ENCODE measurements around the gene SMARCC1. TPM values are rescaled to one million over a fixed set of nuclear protein-coding genes. Genes with fewer than 3 reads are reported as not detected.

SMARCC1 gene
- total and polyA plus RNA-seq, 2 of the 4 experiments (the other 2 are of a cell fraction): 18.6 to 39.6 TPM

GRCh38 chr3:47641739-47642138 is 140.0 kb downstream of the SMARCC1 start:
- Histone ChIP-seq H3K23ac (ENCODE audit: low read depth, low read length) (no peak overlapping the region), H4K20me1 (ENCODE audit: insufficient read depth, low read length) (no peaks in the 10 kb centered on the region; the same call in 1 of the 2 replicates), H3K27me3 (ENCODE audit: control insufficient read depth, insufficient read depth, low read length) (no peaks in the 10 kb centered on the region), H2BK20ac (ENCODE audit: low read depth, low read length) (no peak overlapping the region), H3K36me3 (ENCODE audit: control insufficient read depth, insufficient read depth, low read length) (peaks cover 34% of the 10 kb centered on the region), H3K56ac (ENCODE audit: extremely low read depth, insufficient read depth, low read length) (no peak overlapping the region), H3K79me1 (ENCODE audit: low read depth in 1 of 2, low read length in 2 of 2) (peaks cover 25 to 33% of the 10 kb centered on the region in 2 experiments), H2BK15ac (ENCODE audit: low read depth, low read length) (no peak overlapping the region), H3K4ac (ENCODE audit: low read depth, low read length) (no peak overlapping the region), H2BK5ac (ENCODE audit: low read depth, low read length, poor library complexity, severe bottlenecking) (no peak overlapping the region), H3K14ac (replicated peaks; ENCODE audit: low read depth, low read length) (no peak overlapping the region), H3K4me3 (ENCODE audit: insufficient read depth, low read depth, low read length) (no peak overlapping the region), H3K9me1 (ENCODE audit: insufficient read depth, low read length) (peaks cover 6% of the 10 kb centered on the region), H3K4me1 (ENCODE audit: control insufficient read depth, insufficient read depth, low read length) (no peaks in the 10 kb centered on the region), H2BK120ac (ENCODE audit: low read depth, low read length) (no peak overlapping the region), H2AK9ac (replicated peaks; ENCODE audit: low read depth, low read length, poor library complexity) (no peak overlapping the region), H3K9ac (ENCODE audit: low read depth, low read length) (no peak overlapping the region), H4K8ac (ENCODE audit: low read depth in 2 of 2, low read length in 2 of 2) (no peak overlapping the region), H3K9me3 (ENCODE audit: control insufficient read depth, insufficient read depth, low read length) (no peaks in the 10 kb centered on the region), H2AK5ac (ENCODE audit: low read depth, low read length) (no peak overlapping the region), H3K27ac (ENCODE audit: insufficient read depth, low read length) (no peak overlapping the region), H3K4me2 (ENCODE audit: low read depth, low read length) (no peak overlapping the region), H4K91ac (ENCODE audit: insufficient read depth, low read depth, low read length) (no peak overlapping the region), H2AFZ (replicated peaks; ENCODE audit: low read length, poor library complexity) (no peak overlapping the region), H4K5ac (ENCODE audit: low read depth, low read length) (no peak overlapping the region), H3K18ac (ENCODE audit: low read depth, low read length) (no peak overlapping the region)
- TF ChIP-seq RFX5 (IDR thresholded peaks at IDR 0.05; ENCODE audit: low read depth, low read length): no peak
- no peak for TF ChIP-seq USF2 (IDR thresholded peaks at IDR 0.05; ENCODE audit: low read depth, low read length)
- no peak for TF ChIP-seq MXI1 (IDR thresholded peaks at IDR 0.05; ENCODE audit: borderline replicate concordance, low read depth, low read length)
- no peak for TF ChIP-seq MAFK (IDR thresholded peaks at IDR 0.05; ENCODE audit: low read depth, low read length)
- no peak for TF ChIP-seq SMC3 (IDR thresholded peaks at IDR 0.05; ENCODE audit: low read depth, low read length)
- no peak for TF ChIP-seq NFE2L2 (IDR thresholded peaks at IDR 0.05; ENCODE audit: low read depth, low read length)
- TF ChIP-seq POLR2A (IDR thresholded peaks at IDR 0.05; ENCODE audit: low read depth, low read length): no peak
- dilution Hi-C loops (cut with HindIII; ENCODE audit: low sequenced_read_pairs, unreplicated experiment) (no loop called here), intact Hi-C loops (cut with micrococcal nuclease) (no loop called here), in situ Hi-C loops (cut with MboI; ENCODE audit: low sequenced_read_pairs) (no loop called here)
- BruUV-seq (replicated peaks): no TSS peak
- ChIA-PET CTCF (interaction anchor here (0.7 to 1.5 kb wide), 2 partner anchors 8 to 9 kb away, joined by 3 to 4 read pairs; no protein-coding TSS in a partner anchor), POLR2A (ENCODE audit: unreplicated experiment) (no interaction called here)
- DNase-seq: no peak
- no peak for ATAC-seq (ENCODE audit: low read depth)
- WGBS, 2 experiments (ENCODE audit: extremely low coverage in 2 of 2, insufficient read length in 1 of 2): no CpG with 5 or more reads among the region's 7 CpGs
